IPS-NIHi11 (cell line): ENCODE measurements around the gene ITIH5.
"Not testable (repeated sequence)": the region's sequence is repeated elsewhere in the genome, so short reads cannot be mapped to it uniquely, and the experiment has no call there.

Source experiments
- DNase-seq: peaks from one replicate; pipeline ENCODE4 v3.0.0; 2012; ENCODE audit warnings: mixed read lengths, low spot score

The ITIH5 gene

DNA sequence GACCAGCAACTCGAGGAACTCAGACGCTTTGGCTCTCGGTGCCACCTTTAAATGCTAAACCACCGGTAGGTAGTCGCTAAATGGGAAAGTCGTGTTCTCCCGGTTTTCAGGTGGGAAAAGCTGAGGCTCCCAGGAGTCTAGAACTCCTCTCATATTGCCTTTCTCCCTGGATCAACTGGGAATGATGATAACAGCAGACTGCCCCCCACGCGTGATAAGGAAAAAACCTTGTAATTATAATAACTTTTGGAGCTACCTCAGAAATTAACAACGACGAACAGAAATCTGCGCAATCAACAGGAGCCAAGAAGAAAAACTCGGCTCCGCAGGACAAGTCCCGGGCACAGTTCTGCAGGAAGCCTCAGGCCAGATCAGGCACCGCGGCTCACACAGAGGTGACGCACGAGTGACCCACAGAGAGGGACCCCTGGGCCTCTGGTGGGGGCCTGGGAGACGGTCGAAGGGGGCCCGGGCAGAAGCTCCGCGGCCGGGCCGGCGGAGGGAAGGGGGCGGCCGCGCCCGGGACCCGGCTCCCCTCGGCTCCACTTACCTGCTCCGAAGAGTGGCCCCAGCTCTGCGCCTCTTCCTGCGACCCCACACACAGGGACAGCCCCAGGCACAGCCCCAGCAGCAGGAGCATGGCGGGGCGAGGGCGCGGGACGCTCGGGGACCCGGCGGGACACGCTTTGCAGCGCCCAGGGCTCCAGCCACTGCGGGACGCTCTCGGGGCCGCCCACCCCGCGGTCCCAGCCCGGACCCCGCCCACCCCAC is at the start of gene ITIH5:
TSS of gene ITIH5 (minus strand) at position 714 of the 771 bp plus-strand sequence. CDS start at position 640, 74 bp downstream.
- peak; percentile 62 for DNase-seq

DNA sequence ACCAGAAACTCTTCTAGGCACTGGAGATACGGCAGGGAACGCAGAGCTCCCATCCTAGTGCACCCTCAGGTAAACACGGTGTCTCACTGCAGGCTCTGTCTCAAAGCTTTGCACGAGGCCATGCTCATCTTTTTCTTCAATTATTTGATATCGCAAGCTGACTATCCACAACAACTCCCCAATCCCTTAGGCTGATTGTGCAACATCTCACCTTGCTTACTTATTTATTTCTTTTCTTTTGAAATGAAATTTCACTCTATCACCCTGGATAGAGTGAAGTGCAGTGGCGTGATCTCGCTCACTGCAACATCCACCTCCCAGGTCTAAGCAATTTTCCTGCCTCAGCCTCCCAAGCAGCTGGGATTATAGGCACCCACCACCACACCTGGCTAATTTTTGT is 48.7 kb upstream of the ITIH5 start:
- no peak for DNase-seq

DNA sequence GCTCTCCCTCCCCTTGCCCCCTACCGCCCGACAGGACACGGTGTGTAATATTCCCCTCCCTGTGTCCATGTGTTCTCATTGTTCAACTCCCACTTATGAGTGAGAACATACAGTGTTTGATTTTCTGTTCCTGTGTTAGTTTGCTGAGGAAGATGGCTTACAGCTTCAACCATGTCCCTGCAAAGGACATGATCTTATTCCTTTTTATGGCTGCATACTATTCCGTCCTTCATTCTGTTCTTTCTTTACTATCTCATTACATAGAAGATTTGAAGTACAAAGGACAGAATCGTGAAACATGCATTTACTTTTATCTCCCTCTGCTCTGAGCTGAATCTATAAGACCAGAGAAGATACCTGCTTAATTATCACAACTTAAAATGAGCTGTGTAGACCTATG is 44.3 kb upstream of the ITIH5 start:
- DNase-seq, result not testable (repeated sequence)

DNA sequence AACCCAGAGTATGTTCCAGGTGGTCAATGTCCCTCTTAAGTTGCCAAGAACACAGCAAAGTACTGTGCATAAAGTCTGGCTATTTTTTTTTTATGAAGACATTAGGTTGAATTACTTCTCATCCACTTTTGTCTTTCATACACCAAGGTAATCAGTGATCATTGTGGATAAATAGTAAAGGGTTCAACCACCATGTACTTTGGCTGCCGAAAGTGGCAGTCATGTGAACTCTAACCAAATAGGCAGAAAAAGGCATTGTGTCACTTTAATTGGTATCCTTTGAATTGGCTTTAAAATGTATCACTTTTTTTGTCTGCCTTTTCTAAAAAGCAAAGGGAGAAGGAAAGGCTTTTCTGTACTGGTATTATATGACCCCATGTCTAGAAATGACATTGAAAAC is 43.7 kb upstream of the ITIH5 start:
- DNase-seq, result no peak

DNA sequence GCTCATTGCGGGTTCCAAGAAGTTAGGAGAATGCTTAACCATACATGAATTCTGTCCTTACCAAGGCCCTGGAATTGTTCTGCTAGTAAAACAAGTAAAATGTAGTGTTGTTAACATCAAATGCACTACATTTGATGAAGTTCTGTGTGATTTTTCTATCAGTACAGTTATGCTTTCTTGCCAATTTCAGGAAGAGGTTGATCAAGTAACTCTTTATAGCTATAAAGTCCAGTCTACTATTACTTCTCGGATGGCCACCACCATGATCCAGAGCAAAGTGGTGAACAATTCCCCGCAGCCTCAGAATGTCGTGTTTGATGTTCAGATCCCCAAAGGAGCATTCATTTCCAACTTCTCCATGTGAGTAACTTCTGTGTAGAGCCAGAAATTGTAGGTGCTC is 42.1 kb upstream of the ITIH5 start:
- DNase-seq, result no peak

DNA sequence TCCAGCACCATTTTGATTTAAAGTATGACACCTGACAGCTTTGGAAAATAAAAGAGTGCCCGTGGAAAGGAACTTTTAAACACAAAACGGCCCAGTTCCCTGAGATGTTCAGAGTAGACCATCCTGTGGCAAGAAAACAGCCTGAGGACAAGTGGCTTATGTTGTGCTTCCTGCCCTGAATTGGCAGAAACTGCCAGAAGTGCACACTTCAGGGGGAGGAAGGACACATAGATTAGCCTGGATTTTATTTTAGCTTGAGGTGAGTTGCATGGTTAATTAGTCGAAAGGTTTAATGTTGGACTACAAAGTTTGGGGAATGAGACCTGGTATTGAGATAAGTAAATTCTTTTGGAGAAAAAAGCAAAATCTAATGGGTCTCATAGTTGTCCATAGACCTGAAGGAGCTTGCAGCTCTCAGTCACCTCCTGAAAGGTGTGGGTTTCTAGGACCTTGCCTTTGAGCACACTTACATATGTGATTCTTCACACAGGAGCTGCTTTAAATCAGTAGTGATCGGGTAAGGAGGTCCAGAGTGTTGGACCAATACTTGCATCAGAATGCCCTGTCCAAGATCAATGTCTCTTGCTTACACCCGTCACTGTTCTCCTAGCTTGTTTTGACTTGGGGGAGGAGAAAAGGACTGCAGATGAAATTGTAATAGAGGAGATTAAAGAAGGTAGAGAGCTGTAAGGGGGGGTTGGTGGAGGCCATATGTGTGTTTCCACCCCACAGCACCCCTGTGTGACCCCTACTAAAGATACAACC is 41.3 kb upstream of the ITIH5 start:
- DNase-seq, result no peak

DNA sequence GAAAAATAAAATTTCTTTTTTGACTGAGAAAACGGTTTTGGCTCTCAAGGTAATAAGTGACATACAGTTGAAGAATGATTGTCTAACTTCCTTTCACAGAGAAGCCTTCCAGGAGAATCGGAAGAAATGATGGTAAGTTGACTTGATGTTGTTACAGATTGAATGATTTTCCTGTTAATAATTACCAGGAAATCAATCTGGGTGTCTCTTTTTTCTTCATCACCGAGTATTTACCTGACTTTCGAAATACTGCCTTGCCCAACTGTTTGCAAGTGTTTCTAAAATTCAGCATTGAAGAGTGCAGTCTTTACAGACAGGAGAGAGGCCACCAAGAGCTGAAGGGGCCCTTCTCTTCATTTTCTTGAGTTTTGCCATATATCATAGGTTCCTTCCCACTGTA is 40.3 kb upstream of the ITIH5 start:
- DNase-seq, result no peak

DNA sequence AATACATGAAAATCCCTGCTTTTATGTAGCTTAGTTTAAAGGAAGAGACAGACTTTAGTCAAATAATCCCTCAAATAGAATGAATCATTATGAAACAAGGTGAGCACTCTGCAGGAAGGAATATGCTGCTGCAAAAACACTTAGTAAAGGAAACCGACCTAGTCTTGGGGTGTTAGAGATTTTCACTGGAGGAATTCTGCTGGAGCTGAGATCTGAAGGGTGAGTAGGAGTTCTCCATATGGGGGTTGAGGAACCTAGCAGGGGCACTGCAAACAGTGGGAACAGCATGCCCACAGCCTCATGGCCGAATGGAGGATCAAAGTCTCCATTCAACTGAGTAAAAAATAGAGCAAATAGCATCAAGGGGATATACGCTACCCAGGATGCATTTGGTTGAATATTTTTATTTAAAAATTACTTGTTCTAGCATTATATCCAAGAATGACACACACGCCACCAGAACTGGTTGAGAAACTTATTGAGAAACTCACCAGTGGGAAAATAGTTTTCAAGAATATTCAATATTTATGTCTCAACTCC is 39.8 kb upstream of the ITIH5 start:
- no peak for DNase-seq

DNA sequence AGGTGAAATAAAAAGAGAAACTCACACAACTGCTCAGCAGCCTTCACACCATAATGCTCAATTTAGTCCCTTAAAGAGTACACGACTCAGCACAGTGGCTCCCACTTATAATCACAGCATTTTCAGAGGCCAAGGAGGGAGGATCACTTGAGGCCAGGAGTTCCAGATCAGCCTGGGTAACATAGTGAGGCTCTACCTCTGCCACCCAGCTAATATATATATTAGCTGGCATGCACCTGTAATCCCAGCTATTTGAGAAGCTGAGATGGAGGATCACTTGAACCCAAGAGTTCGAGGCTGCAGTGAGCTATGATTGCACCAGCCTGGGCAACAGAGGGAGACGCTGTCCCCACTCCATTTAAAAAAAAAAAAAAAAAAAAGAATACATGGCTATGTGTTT is 38.6 kb upstream of the ITIH5 start:
- no peak for DNase-seq

DNA sequence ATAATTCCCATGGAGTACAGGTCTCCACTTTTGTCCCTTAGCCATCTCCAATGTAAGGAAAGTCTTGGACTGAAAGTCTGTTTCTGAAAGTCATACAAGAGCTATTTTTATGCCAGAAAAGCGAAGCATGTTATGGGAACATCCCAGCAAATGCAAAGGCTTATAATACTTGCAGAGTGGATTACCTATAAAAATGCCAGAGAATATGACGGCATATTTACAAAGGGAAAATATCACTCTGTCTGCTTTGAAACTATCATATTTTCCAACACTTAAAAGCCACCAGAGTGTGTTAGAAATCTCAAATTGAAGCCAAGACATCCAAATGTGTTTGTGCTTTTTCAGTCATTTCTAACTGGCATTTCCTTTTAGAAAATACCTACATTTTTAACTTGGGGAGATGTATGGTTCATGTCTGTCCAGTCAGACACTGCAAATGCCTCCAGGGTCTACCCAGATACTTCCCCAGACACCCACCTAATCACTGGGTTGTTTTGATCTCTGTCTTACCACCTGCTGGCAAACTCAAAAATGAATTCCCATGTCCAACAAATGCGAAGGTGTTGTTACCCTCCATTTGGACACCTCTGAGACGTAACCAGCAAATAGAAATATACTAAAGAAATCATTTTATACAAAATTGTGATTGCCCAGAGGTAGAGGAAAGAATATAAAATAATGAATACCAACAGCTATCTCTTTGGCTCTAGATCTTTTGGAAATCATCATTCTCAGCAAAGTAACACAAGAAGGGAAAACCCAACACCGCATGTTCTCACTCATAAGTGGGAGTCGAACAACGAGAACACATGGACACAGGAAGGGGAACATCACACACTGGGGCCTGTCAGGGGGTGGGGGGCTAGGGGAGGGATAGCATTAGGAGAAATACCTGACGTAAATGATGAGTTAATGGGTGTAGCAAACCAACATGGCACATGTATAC is 37.6 kb upstream of the ITIH5 start:
- no peak for DNase-seq

DNA sequence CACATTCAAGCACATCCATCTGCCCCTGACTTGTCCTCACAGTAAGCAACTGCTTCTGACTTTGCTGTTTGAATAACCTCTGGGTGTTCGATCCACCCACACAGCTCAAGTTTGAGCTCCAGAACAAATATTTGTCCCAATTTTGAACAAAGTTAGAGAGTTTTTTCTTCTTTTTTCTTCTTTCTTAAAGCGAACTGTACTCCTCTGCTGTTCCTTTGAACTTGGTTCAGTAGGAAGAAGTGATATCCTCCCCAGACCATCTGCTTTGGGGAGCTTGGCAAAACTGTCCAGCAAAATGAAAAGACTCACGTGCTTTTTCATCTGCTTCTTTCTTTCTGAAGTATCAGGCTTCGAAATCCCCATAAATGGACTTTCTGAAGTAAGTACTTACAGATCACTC is 36.4 kb upstream of the ITIH5 start, which contains the start of gene ITIH2:
TSS of gene ITIH2 (plus strand) at position 177 of the 400 bp plus-strand sequence. CDS start at position 296, 119 bp downstream.
- no peak for DNase-seq

DNA sequence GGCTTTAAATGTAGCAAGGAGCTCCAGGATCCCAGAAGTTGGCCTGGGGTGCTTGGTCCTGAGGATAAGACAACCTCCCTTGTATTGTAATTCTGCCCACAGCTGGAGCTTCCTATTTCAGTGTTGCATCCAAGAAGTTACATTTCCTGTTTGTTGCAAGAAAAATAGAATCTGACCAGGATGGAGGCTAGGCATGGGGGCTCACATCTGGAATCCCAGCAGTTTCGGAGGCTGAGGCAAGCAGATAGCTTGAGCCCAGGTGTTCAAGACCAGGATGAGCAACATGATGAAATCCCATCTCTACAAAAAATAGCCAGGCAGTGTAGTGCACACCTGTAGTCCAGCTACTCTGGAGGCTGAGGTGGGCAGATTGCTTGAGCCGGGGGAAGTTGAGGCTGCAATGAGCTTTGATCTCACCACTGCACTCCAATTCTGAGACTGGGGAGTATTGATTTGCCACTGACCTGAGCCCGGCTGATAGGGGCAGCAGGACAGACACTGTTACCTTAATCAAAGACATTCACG is 35.6 kb upstream of the ITIH5 start:
- no peak for DNase-seq

DNA sequence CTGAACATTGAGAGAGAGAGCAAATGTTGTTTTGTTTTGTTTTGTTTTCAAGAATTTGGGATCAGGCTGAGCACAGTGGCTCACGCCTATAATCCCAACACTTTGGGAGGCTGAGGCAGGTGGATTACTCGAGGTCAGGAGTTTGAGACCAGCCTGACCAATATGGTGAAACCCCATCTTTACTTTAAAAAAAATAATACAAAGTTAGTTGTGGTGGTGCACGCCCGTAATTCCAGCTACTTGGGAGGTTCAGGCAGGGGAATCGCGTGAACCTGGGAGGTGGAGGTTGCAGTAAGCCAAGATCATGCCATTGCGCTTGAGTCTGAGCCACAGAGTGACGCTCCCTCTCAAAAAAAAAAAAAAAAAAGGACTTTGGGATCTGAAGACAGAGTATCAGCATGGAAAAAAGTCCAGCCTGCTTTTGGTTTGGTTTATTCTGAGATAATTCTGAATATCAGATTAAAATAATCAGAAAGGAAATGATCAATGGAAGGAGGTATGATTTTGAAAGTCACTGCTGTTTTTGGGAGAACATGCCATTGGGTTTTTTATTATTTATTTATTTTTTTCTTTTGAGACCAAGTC is 34.5 kb upstream of the ITIH5 start:
- no peak for DNase-seq

DNA sequence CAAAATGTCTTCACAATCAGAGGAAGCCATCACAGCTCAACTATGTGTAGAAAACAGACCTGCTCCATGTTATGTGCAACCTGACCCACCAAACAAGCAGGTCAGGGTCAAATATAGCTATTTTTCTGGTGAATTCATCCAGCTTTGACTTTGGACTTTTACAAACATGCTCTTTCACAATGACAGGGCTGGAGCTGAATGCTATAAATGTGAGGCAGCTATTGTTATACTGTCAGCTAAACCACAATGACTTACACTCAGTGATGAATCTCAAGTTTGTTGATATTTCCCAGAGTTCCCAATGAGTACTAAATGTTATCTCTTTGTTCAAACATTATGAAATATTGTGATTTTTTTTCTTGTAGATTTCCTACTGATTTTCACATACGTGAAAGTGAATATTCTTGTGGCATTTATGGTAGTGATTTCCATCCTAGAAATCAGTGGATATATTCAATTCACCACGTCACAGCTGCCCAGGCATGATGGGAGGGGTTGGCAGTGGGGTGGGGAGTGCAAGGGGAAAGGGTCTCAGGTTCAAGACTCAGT is 33.9 kb upstream of the ITIH5 start:
- no peak for DNase-seq

DNA sequence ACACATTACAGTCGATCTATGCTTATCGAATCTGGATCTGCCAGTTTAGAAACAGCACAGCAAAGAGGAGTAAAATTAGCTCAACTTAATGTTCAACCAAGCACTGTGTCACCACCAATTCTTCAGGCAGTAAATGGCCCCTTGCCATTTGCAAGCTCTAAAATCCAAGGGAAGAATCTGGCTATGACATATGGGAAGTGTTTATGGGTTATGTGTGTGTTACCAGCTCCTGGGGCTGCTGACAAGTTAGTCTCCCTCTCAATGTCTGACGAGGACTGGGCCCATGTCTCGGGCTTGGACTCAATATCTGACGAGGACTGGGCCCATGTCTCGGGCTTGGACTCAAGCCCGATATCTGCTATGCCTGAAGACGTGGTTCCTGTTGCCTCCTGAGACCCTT is 30.7 kb upstream of the ITIH5 start:
- no peak for DNase-seq

DNA sequence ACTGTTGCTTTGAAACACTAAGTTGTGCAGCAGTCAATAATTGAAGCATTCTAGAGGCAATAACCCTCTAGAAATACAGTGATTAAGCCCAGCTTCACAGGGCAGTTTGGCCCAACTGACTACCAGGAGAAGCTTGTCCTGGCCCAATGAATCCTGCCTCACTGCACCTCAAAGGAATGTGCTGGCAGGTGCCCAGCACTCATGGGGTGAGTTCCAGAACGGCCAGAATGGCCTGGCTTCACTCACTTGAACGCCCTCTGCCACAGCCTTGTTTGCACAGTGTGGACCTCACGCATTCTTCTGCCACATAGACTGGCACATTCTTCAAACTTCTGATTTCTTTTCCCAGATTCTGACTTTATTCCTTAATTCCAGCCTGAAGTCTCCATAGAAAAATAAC is 29.8 kb upstream of the ITIH5 start:
- DNase-seq, result peak; percentile 52

DNA sequence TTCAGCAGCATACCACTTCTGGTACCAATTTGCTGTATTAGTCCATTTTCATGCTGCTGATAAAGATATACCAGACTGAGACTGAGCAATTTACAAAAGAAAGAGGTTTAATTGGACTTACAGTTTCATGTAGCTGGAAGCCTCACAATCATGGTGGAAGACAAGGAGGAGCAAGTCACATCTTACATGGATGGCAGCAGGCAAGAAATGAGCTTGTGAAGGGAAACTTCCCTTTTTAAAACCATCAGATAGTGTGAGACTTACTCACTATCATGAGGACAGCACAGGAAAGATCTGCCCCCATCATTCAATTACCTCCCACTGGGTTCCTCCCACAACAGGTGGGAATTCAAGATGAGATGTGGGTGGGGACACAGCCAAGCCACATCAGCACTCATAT is 26.4 kb upstream of the ITIH5 start:
- not testable (repeated sequence) for DNase-seq

DNA sequence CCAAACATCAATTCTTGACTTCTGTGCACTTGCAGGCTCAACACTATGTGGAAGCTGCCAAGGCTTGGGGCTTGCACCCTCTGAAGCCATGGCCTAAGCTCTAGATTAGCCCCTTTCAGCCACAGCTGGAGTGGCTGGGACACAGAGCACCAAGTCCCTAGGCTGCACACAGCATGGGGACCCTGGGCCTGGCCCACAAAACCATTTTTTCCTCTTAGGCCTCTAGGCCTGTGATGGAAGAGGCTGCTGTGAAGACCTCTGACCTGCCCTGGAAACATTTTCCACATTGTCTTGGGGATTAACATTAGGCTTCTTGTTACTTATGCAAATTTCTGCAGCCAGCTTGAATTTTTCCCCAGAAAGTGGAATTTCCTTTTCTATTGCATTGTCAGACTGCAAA is 25.6 kb upstream of the ITIH5 start:
- DNase-seq, result not testable (repeated sequence)

DNA sequence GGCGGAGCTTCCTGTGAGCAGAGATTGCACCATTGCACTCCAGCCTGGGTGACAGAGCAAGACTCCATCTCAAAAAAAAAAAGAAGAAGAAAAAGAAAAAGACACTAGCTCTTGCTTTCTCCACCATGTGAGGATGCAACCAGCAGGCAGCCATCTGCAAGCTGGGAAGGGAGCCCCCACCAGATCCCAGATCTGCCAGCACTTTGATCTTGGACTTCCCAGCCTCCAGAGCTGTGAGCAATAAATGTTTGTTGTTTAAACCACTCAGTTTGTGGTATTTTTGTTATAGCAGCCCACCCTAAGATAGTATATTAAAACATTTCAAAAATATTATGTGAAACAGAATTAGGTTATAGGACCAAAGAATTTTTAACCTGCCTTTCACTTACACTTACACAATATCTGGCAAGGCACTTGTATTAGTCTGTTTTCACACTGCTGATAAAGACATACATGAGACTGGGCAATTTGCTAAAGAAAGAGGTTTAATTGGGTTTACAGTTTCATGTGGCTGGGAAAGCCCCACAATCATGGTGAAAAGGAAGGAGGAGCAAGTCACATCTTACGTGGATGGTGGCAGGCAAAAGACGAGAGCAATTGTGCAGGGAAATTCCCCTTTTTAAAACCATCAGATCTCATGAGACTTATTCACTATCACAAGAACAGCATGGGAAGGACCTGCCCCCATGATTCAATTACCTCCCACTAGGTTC is 24.3 kb upstream of the ITIH5 start:
- not testable (repeated sequence) for DNase-seq

DNA sequence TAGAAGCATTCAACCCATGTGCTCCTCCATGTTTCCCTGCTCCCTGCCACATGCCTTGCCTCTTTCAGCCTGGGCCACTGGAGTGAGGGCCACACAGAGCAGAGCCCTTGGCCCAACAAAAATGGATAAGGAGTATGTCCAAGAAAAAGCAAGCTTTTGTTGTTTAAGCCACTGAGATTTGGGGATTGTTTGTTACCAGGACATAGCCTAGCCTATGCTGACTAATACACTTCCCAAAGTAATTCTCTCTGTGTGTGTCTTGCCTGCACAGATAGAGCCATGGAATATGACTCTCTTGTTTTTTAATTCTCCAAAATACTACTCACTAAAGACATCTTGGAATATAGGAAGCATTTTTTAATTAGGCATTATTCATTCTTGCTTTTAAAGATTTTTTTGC is 22.8 kb upstream of the ITIH5 start:
- no peak for DNase-seq
